Ramos (cell line): ENCODE data around the gene PIN4.
"Not testable (repeated sequence)": the region's sequence is repeated elsewhere in the genome, so short reads cannot be mapped to it uniquely, and the experiment has no call there.

ENCODE experiments used
- in situ Hi-C: fragments of 300-500 bp; cut with MboI; formaldehyde crosslinking; loops from one replicate; pipeline ENCODE4 v1.14.3; 2022; ENCODE audit warnings: low sequenced_read_pairs; ENCODE audit not compliant: unreplicated experiment

The PIN4 gene

GRCh38 chrX:72201836-72202536 lies 20.4 kb downstream of the PIN4 start:
- in situ Hi-C loops: no loop called here

GRCh38 chrX:72202792-72203401 lies 21.3 kb downstream of the PIN4 start:
- in situ Hi-C loops: no loop called here

- in situ Hi-C loops: no loop called here
Measured at GRCh38 chrX:72203421-72203820, 21.9 kb downstream of the PIN4 start.

GRCh38 chrX:72205706-72206105 lies 24.1 kb downstream of the PIN4 start:
- in situ Hi-C loops: no loop called here

- in situ Hi-C loops: no loop called here
Measured at GRCh38 chrX:72207366-72207765, 25.8 kb downstream of the PIN4 start.

GRCh38 chrX:72208126-72208800 lies 26.7 kb downstream of the PIN4 start:
- in situ Hi-C loops: no loop called here

GRCh38 chrX:72216973-72217372 lies 35.4 kb downstream of the PIN4 start:
- in situ Hi-C loops: no loop called here

- in situ Hi-C loops: not testable (repeated sequence)
Measured at GRCh38 chrX:72220375-72220774, 38.8 kb downstream of the PIN4 start.

GRCh38 chrX:72230290-72230689 lies 48.7 kb downstream of the PIN4 start:
- in situ Hi-C loops: no loop called here

- in situ Hi-C loops: no loop called here
Measured at GRCh38 chrX:72236841-72237240, 55.3 kb downstream of the PIN4 start.

GRCh38 chrX:72238183-72238582 lies 56.6 kb downstream of the PIN4 start:
- in situ Hi-C loops: no loop called here

- in situ Hi-C loops: no loop called here
Measured at GRCh38 chrX:72238721-72239475, 57.3 kb downstream of the PIN4 start, which contains the start of gene ERCC6L. ERCC6L (minus strand) TSS chrX:72239027; CDS start chrX:72238911, 116 bp downstream.

GRCh38 chrX:72240976-72241375 lies 59.4 kb downstream of the PIN4 start:
- in situ Hi-C loops: no loop called here

GRCh38 chrX:72243472-72243871 lies 61.9 kb downstream of the PIN4 start:
- in situ Hi-C loops: no loop called here

- in situ Hi-C loops: no loop called here
Measured at GRCh38 chrX:72245461-72246089, 64.0 kb downstream of the PIN4 start.

- in situ Hi-C loops: no loop called here
Measured at GRCh38 chrX:72247206-72247942, 65.8 kb downstream of the PIN4 start.
